ENCODE data around the gene GIPC3.

The GIPC3 gene

DNA sequence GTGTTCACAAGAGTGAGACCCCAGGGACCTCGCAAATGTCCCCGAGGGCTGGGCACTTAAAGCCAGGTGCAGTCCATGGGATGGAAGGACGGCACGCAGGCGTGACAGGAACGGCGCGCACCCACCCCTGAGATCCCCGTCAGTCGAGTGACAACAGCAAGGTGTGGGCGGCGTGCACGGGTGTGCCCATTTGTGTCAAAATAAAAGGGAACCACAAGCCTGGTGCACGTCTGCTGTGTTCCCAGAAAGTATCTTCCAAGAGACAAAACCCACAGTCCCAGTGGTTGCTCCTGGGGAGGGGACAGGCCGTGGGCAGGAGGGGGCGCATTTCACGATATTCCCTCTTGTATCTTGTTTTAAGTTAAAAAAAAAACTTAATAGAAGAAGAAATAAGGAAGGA lies 57.0 kb downstream of the GIPC3 start:
- TF ChIP-seq, protein P1, sequence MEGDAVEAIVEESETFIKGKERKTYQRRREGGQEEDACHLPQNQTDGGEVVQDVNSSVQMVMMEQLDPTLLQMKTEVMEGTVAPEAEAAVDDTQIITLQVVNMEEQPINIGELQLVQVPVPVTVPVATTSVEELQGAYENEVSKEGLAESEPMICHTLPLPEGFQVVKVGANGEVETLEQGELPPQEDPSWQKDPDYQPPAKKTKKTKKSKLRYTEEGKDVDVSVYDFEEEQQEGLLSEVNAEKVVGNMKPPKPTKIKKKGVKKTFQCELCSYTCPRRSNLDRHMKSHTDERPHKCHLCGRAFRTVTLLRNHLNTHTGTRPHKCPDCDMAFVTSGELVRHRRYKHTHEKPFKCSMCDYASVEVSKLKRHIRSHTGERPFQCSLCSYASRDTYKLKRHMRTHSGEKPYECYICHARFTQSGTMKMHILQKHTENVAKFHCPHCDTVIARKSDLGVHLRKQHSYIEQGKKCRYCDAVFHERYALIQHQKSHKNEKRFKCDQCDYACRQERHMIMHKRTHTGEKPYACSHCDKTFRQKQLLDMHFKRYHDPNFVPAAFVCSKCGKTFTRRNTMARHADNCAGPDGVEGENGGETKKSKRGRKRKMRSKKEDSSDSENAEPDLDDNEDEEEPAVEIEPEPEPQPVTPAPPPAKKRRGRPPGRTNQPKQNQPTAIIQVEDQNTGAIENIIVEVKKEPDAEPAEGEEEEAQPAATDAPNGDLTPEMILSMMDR (IDR thresholded peaks at IDR 0.05; ENCODE audit: borderline replicate concordance, insufficient read depth, low read depth, low read length) = no peak
- H3K4me3 ChIP-seq (ENCODE audit: low read depth, low read length) = no peak overlapping the region
